H1 (cell line): Measurements from ENCODE around the gene SPEN. TPM values are rescaled to one million over a fixed set of nuclear protein-coding genes. Genes with fewer than 3 reads are reported as not detected.

ENCODE experiments used
- CHD2 ChIP-seq: IDR thresholded peaks from 2 replicates; pipeline ENCODE4 v1.6.1; 2012; ENCODE audit warnings: low read length, improper control_type of control experiment
- EP300 ChIP-seq, 2 experiments: IDR thresholded peaks; 1 replicate in 1 of 2; 2 replicates in 1 of 2; pipeline ENCODE4 v1.6.1; 2011 to 2012; ENCODE audit warnings: low read depth in 2 of 2, low read length in 2 of 2, mild to moderate bottlenecking in 2 of 2, borderline replicate concordance in 1 of 2, inconsistent platforms in 1 of 2, moderate library complexity in 1 of 2
- HDAC2 ChIP-seq, 2 experiments: fragments of 300-600 bp in 1 of 2; sonication (generic) in 1 of 2; IDR thresholded peaks; 2 replicates each; pipeline ENCODE4 v1.6.1; 2011 to 2012; ENCODE audit warnings: low read depth in 2 of 2, low read length in 2 of 2, mild to moderate bottlenecking in 2 of 2, moderate library complexity in 2 of 2, borderline replicate concordance in 1 of 2, inconsistent platforms in 1 of 2
- HDAC6 ChIP-seq: IDR thresholded peaks from one replicate; pipeline ENCODE4 v1.7.1; 2012; ENCODE audit warnings: low read depth, mild to moderate bottlenecking, inconsistent platforms, low read length, moderate library complexity
- MAFK ChIP-seq: IDR thresholded peaks from 2 replicates; pipeline ENCODE4 v1.6.1; 2012; ENCODE audit warnings: low read depth, mild to moderate bottlenecking, improper control_type of control experiment, low read length
- POLR2A ChIP-seq, 2 experiments: IDR thresholded peaks; 1 replicate in 1 of 2; 2 replicates in 1 of 2; pipeline ENCODE4 v1.6.1; 2011; ENCODE audit warnings: low read depth in 2 of 2, low read length in 2 of 2, mild to moderate bottlenecking in 2 of 2; ENCODE audit errors: control extremely low read depth in 1 of 2
- SIRT6 ChIP-seq: IDR thresholded peaks from one replicate; pipeline ENCODE4 v1.7.1; 2012; ENCODE audit warnings: low read length, inconsistent platforms
- TAF1 ChIP-seq: IDR thresholded peaks from 2 replicates; pipeline ENCODE4 v1.6.1; 2011; ENCODE audit warnings: mild to moderate bottlenecking, low read depth, low read length
- polyA plus RNA-seq, 7 experiments: library from polyadenylated mRNA; depleted of rRNA in 3 of 7; stranded (reverse) in 5 of 7; unstranded in 2 of 7; fragments of >200 nt in 5 of 7; fragments of 200-250 nt in 2 of 7; gene quantifications; 1 replicate in 5 of 7; 2 replicates in 1 of 7; 4 replicates in 1 of 7; pipeline versions ENCODE4 v1.2.1 to v1.2.3, GENCODE V29; 2011 to 2013; ENCODE audit warnings: missing spikeins in 2 of 7, mixed read lengths in 2 of 7
- total RNA-seq: library from RNA; stranded (reverse); fragmentation: NEBNext Ultra II Directional; extraction: Animal tissue kit (Norgen Biotek cat#: 25700); gene quantifications from 2 replicates; pipeline ENCODE4 v1.2.1, GENCODE V29; 2021
- TF ChIP-seq, protein P1 (sequence below): fragments of 300-600 bp; sonication (generic); IDR thresholded peaks from 2 replicates; pipeline ENCODE4 v1.7.1; 2012; ENCODE audit warnings: low read length, moderate library complexity, mild to moderate bottlenecking, inconsistent platforms; ENCODE audit not compliant: insufficient replicate concordance

Gene SPEN
- total and polyA plus RNA-seq, 2 of the 8 experiments (the other 6 are each of a cell fraction or from before 2014, with no cell fraction given): 12.5 to 52.1 TPM

DNA sequence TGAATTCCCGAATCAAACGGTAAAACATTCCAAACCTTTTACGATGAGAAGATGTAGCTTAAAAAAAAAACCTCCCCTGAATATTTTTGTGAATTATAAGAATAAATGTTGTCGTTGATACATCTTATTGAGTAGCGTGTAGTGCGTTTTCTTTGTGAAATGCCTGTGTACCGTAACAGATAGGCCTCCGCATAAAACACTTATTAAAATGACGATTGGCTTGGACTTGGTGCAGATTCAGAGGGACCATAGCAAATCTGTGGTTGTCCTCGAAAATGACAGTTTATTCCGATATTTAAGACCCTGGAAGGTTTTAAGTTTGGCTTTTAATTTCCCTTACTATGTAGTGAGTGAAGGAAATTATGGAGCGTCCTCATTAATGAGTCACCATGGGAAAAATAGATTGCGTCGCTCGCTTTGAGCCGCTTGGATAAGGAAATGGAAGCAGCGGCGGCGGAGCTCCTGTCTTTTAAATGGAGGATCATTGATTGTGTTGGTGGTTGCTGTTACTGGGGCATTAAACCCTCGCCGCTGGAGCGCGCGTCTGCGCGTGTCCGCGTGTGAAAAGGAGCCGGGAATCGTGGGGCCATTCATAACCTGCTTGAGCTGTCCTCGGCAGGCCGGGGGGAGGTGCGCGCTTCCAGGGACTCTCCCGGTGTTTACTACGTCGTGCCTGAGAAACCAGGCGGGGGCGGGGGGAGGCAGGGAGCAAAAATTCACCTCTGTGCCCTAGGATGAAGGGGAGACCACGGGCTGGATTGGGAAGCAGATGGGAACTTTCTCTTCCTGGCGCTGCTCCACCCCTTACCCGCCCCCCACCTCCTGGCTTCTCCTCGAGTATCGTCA is 1.6 kb downstream of the SPEN start (continued):
- TF ChIP-seq, protein P1, sequence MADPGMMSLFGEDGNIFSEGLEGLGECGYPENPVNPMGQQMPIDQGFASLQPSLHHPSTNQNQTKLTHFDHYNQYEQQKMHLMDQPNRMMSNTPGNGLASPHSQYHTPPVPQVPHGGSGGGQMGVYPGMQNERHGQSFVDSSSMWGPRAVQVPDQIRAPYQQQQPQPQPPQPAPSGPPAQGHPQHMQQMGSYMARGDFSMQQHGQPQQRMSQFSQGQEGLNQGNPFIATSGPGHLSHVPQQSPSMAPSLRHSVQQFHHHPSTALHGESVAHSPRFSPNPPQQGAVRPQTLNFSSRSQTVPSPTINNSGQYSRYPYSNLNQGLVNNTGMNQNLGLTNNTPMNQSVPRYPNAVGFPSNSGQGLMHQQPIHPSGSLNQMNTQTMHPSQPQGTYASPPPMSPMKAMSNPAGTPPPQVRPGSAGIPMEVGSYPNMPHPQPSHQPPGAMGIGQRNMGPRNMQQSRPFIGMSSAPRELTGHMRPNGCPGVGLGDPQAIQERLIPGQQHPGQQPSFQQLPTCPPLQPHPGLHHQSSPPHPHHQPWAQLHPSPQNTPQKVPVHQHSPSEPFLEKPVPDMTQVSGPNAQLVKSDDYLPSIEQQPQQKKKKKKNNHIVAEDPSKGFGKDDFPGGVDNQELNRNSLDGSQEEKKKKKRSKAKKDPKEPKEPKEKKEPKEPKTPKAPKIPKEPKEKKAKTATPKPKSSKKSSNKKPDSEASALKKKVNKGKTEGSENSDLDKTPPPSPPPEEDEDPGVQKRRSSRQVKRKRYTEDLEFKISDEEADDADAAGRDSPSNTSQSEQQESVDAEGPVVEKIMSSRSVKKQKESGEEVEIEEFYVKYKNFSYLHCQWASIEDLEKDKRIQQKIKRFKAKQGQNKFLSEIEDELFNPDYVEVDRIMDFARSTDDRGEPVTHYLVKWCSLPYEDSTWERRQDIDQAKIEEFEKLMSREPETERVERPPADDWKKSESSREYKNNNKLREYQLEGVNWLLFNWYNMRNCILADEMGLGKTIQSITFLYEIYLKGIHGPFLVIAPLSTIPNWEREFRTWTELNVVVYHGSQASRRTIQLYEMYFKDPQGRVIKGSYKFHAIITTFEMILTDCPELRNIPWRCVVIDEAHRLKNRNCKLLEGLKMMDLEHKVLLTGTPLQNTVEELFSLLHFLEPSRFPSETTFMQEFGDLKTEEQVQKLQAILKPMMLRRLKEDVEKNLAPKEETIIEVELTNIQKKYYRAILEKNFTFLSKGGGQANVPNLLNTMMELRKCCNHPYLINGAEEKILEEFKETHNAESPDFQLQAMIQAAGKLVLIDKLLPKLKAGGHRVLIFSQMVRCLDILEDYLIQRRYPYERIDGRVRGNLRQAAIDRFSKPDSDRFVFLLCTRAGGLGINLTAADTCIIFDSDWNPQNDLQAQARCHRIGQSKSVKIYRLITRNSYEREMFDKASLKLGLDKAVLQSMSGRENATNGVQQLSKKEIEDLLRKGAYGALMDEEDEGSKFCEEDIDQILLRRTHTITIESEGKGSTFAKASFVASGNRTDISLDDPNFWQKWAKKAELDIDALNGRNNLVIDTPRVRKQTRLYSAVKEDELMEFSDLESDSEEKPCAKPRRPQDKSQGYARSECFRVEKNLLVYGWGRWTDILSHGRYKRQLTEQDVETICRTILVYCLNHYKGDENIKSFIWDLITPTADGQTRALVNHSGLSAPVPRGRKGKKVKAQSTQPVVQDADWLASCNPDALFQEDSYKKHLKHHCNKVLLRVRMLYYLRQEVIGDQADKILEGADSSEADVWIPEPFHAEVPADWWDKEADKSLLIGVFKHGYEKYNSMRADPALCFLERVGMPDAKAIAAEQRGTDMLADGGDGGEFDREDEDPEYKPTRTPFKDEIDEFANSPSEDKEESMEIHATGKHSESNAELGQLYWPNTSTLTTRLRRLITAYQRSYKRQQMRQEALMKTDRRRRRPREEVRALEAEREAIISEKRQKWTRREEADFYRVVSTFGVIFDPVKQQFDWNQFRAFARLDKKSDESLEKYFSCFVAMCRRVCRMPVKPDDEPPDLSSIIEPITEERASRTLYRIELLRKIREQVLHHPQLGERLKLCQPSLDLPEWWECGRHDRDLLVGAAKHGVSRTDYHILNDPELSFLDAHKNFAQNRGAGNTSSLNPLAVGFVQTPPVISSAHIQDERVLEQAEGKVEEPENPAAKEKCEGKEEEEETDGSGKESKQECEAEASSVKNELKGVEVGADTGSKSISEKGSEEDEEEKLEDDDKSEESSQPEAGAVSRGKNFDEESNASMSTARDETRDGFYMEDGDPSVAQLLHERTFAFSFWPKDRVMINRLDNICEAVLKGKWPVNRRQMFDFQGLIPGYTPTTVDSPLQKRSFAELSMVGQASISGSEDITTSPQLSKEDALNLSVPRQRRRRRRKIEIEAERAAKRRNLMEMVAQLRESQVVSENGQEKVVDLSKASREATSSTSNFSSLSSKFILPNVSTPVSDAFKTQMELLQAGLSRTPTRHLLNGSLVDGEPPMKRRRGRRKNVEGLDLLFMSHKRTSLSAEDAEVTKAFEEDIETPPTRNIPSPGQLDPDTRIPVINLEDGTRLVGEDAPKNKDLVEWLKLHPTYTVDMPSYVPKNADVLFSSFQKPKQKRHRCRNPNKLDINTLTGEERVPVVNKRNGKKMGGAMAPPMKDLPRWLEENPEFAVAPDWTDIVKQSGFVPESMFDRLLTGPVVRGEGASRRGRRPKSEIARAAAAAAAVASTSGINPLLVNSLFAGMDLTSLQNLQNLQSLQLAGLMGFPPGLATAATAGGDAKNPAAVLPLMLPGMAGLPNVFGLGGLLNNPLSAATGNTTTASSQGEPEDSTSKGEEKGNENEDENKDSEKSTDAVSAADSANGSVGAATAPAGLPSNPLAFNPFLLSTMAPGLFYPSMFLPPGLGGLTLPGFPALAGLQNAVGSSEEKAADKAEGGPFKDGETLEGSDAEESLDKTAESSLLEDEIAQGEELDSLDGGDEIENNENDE: no peak
- peak; percentile 38 to 69; a peak in 2 of 3 replicates for TF ChIP-seq POLR2A (IDR thresholded peaks at IDR 0.05; ENCODE audit: control extremely low read depth in 1 of 2, low read depth in 2 of 2, low read length in 2 of 2)
- TF ChIP-seq MAFK: no peak
- TF ChIP-seq SIRT6: no peak
- TF ChIP-seq HDAC2 (IDR thresholded peaks at IDR 0.05; ENCODE audit: borderline replicate concordance in 1 of 2, low read depth in 2 of 2, low read length in 2 of 2): peak; percentile 84 to 85; a peak in 2 of 4 replicates
- peak; percentile 41; the same call in 1 of the 2 replicates for TF ChIP-seq TAF1
- peak; percentile 40; the same call in 1 of the 2 replicates for TF ChIP-seq CHD2
- TF ChIP-seq EP300 (IDR thresholded peaks at IDR 0.05; ENCODE audit: borderline replicate concordance in 1 of 2, low read depth in 2 of 2, low read length in 2 of 2): peak; percentile 50 to 79; a peak in 2 of 3 replicates
- TF ChIP-seq HDAC6: no peak
